Thymus (tissue), 11 donors: Measurements from ENCODE around the gene MTUS2. TPM values are rescaled to one million over a fixed set of nuclear protein-coding genes. Genes with fewer than 3 reads are reported as not detected.

Experiments
- DNase-seq, 9 donors: peaks; one replicate each; pipeline ENCODE4 v3.0.0-alpha.2; 2013; ENCODE audit warnings: low spot score in 9 of 9, low read depth in 6 of 9, missing footprints in 1 of 9
- H3K27ac ChIP-seq, 2 donors: one replicate each; pipeline ENCODE4 v1.5.1; 2013; ENCODE audit warnings: control low read depth in 1 of 2, low read depth in 1 of 2, low read length in 1 of 2, mild to moderate bottlenecking in 1 of 2, moderate library complexity in 1 of 2
- H3K27me3 ChIP-seq, 2 donors: one replicate each; pipeline ENCODE4 v1.5.1; 2013; ENCODE audit warnings: low read length in 1 of 2; ENCODE audit not compliant: control insufficient read depth in 2 of 2, insufficient read depth in 1 of 2
- H3K36me3 ChIP-seq, 2 donors: one replicate each; pipeline ENCODE4 v1.5.1; 2013; ENCODE audit warnings: low read length in 1 of 2, mild to moderate bottlenecking in 1 of 2, moderate library complexity in 1 of 2; ENCODE audit not compliant: control insufficient read depth in 2 of 2, insufficient read depth in 2 of 2
- H3K4me1 ChIP-seq, 2 donors: one replicate each; pipeline ENCODE4 v1.5.1; 2013; ENCODE audit warnings: low read length in 2 of 2; ENCODE audit not compliant: control insufficient read depth in 2 of 2, insufficient read depth in 2 of 2
- H3K4me3 ChIP-seq, 2 donors: one replicate each; pipeline ENCODE4 v1.5.1; 2013; ENCODE audit warnings: low read length in 2 of 2, control low read depth in 1 of 2, mild to moderate bottlenecking in 1 of 2
- H3K9me3 ChIP-seq, 2 donors: one replicate each; pipeline ENCODE4 v1.5.1; 2013; ENCODE audit warnings: low read length in 1 of 2, mild to moderate bottlenecking in 1 of 2; ENCODE audit not compliant: control insufficient read depth in 2 of 2, insufficient read depth in 1 of 2
- WGBS: extraction: QIAGEN DNeasy Blood & Tissue Kit; methylation state at CpG from one replicate; pipeline ENCODE4 v1.1.7; 2013; 5-methylcytosine and 5-hydroxymethylcytosine counted together
- polyA plus RNA-seq: library from polyadenylated mRNA; stranded (reverse); fragments of 200-250 nt; gene quantifications from one replicate; pipeline ENCODE4 v1.2.3, GENCODE V29; 2013
- total RNA-seq: library from RNA; stranded (reverse); fragments of 120-200 nt; gene quantifications from one replicate; pipeline ENCODE4 v1.2.4, GENCODE V29; 2013
- donor health status: healthy.

MTUS2 gene
- total and polyA plus RNA-seq, 2 donors = 0.09 to 0.18 TPM

- Histone ChIP-seq H3K36me3 (peaks cover 41 to 52% of the 10 kb centered on the region in 2 donors), H3K4me3 (no peak overlapping the region), H3K27ac (no peak overlapping the region), H3K4me1 (no peaks in the 10 kb centered on the region), H3K27me3 (no peaks in the 10 kb centered on the region), H3K9me3 (no peaks in the 10 kb centered on the region)
- no peak for DNase-seq
- 97% methylated on average over 16 of the region's 16 CpGs for WGBS
These were observed 702.0 kb downstream of the MTUS2 start for GRCh38 chr13:29522044-29522685.

- Histone ChIP-seq H3K27ac (peak overlapping the region in 1 of 2 donors; percentile 32), H3K9me3 (no peaks in the 10 kb centered on the region), H3K4me1 (no peaks in the 10 kb centered on the region), H3K36me3 (peaks cover 42 to 50% of the 10 kb centered on the region in 2 donors), H3K4me3 (no peak overlapping the region), H3K27me3 (no peaks in the 10 kb centered on the region)
- DNase-seq = no peak
- 98% methylated on average over 23 of the region's 23 CpGs for WGBS
These were observed 703.2 kb downstream of the MTUS2 start for GRCh38 chr13:29523199-29523961.

- WGBS = 94% methylated on average over 17 of the region's 17 CpGs
- Histone ChIP-seq H3K27ac (peak overlapping the region in 1 of 2 donors; percentile 32), H3K27me3 (no peaks in the 10 kb centered on the region), H3K9me3 (no peaks in the 10 kb centered on the region), H3K36me3 (peaks cover 39 to 52% of the 10 kb centered on the region in 2 donors), H3K4me1 (no peaks in the 10 kb centered on the region), H3K4me3 (no peak overlapping the region)
- DNase-seq = no peak
These were observed 704.0 kb downstream of the MTUS2 start for GRCh38 chr13:29524176-29524575.

GRCh38 chr13:29524641-29525040 lies 704.5 kb downstream of the MTUS2 start:
- no peak for DNase-seq
- H3K4me3 ChIP-seq = no peak overlapping the region
- no peaks in the 10 kb centered on the region for H3K9me3 ChIP-seq
- WGBS = 97% methylated on average over 9 of the region's 9 CpGs
- no peak overlapping the region for H3K27ac ChIP-seq
- H3K27me3 ChIP-seq = no peaks in the 10 kb centered on the region
- no peaks in the 10 kb centered on the region for H3K4me1 ChIP-seq
- H3K36me3 ChIP-seq = peaks cover 41 to 53% of the 10 kb centered on the region in 2 donors

- H3K36me3 ChIP-seq = peaks cover 41 to 59% of the 10 kb centered on the region in 2 donors
- DNase-seq = no peak
- no peaks in the 10 kb centered on the region for H3K4me1 ChIP-seq
- H3K27ac ChIP-seq = no peak overlapping the region
- H3K9me3 ChIP-seq = no peaks in the 10 kb centered on the region
- no peaks in the 10 kb centered on the region for H3K27me3 ChIP-seq
- H3K4me3 ChIP-seq = no peak overlapping the region
- 98% methylated on average over 7 of the region's 7 CpGs for WGBS
These were observed 705.6 kb downstream of the MTUS2 start for GRCh38 chr13:29525757-29526156.

- Histone ChIP-seq H3K27ac (no peak overlapping the region), H3K4me3 (no peak overlapping the region), H3K4me1 (no peaks in the 10 kb centered on the region), H3K36me3 (peaks cover 48 to 59% of the 10 kb centered on the region in 2 donors), H3K9me3 (no peaks in the 10 kb centered on the region), H3K27me3 (no peaks in the 10 kb centered on the region)
- WGBS = 98% methylated on average over 14 of the region's 14 CpGs
- DNase-seq = no peak
These were observed 706.6 kb downstream of the MTUS2 start for GRCh38 chr13:29526741-29527140.

- Histone ChIP-seq H3K9me3 (no peaks in the 10 kb centered on the region), H3K27ac (no peak overlapping the region), H3K36me3 (peaks cover 50 to 59% of the 10 kb centered on the region in 2 donors), H3K4me1 (no peaks in the 10 kb centered on the region), H3K4me3 (no peak overlapping the region), H3K27me3 (no peaks in the 10 kb centered on the region)
- WGBS = 97% methylated on average over 8 of the region's 8 CpGs
- DNase-seq = no peak
These were observed 707.4 kb downstream of the MTUS2 start for GRCh38 chr13:29527511-29527910.

- DNase-seq = no peak
- H3K4me1 ChIP-seq = no peaks in the 10 kb centered on the region
- H3K36me3 ChIP-seq = peaks cover 52 to 56% of the 10 kb centered on the region in 2 donors
- no peak overlapping the region for H3K27ac ChIP-seq
- H3K27me3 ChIP-seq = no peaks in the 10 kb centered on the region
- 99% methylated on average over 5 of the region's 5 CpGs for WGBS
- no peak overlapping the region for H3K4me3 ChIP-seq
- H3K9me3 ChIP-seq = no peaks in the 10 kb centered on the region
These were observed 707.8 kb downstream of the MTUS2 start for GRCh38 chr13:29527916-29528315.

- peaks cover 39 to 46% of the 10 kb centered on the region in 2 donors for H3K36me3 ChIP-seq
- H3K9me3 ChIP-seq = no peaks in the 10 kb centered on the region
- no peak overlapping the region for H3K4me3 ChIP-seq
- DNase-seq = no peak
- 97% methylated on average over 5 of the region's 5 CpGs for WGBS
- H3K27me3 ChIP-seq = no peaks in the 10 kb centered on the region
- H3K4me1 ChIP-seq = no peaks in the 10 kb centered on the region
- H3K27ac ChIP-seq = no peak overlapping the region
These were observed 709.6 kb downstream of the MTUS2 start for GRCh38 chr13:29529754-29530153.
